GM21423 (cell line): Measurements from ENCODE around the gene KCNMB2.

Source experiments
- ATAC-seq: cut with Tn5 transposase; IDR thresholded peaks from one replicate; pipeline ENCODE4 v1.9.1; 2021; ENCODE audit warnings: mild to moderate bottlenecking, moderate library complexity; ENCODE audit not compliant: unreplicated experiment

The KCNMB2 gene

DNA sequence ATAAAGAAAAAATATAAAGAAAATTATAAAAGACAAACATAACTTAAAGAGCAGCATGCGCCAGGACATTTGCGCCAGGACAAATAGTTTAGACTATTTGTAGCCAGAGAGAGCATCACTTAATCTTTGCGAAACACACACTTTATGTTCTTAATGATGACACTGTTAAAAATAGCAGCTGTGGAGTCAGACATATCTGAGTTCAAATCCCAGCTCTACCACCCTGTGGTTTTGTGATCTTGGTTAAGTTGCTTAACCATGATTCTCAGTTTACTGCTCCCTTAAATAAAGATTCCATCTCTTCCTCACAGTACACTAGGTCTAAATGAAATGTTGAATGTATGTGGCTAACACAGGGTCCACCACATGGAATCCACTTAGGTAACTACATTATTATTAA is 31.4 kb downstream of the KCNMB2 start:
- ATAC-seq = no peak

DNA sequence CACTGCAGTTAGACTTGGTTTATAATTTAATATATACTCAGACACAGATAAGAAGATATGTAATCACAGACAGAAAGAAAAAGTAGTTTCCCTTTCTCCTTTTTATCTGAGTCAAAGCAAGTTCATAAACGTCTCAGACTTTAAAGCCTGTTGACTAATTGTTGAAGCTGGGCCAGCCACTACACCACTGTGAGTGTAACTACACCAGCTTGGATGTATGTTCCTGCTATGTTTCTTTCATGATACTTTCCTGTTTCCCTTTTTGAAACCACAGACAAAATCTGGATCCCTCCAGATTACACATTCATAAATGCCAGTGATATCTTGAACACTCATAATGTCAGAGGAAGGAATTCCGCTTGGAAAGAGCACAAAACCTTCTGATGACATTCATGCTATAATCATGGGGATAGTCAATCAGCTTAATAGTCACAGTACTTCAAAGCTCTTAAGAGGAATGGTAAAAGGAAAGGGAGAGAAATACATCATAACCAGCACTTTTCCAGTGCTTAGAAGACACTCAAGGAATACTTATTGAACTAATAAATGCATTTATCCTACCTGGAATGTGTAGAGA is 32.0 kb downstream of the KCNMB2 start:
- ATAC-seq = no peak

GRCh38 chr3:178568911-178569310 is 32.7 kb downstream of the KCNMB2 start:
- no peak for ATAC-seq

DNA sequence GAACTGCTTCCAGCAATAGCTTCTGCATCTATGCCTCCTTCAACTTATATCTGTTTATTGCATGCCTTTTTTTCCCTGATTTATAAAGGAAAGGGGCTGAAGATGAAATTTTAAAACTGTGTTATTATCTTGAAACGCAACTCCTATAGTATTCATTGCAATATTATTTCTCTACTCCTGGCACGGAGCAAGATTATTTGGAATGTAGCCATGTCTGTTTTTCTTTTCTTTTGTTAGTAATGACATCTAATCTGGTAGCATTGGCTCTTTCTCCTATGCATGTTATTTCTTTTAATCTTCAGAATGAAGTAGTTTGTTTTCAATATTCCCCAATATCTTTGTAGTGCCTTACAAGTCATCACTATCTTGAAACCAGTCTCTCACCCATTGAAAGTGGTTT is 33.6 kb downstream of the KCNMB2 start:
- ATAC-seq = no peak

GRCh38 chr3:178583963-178584575 is 47.8 kb downstream of the KCNMB2 start:
- no peak for ATAC-seq

- no peak for ATAC-seq
These were observed 48.6 kb downstream of the KCNMB2 start for GRCh38 chr3:178584722-178585380.

GRCh38 chr3:178585454-178585853 is 49.2 kb downstream of the KCNMB2 start:
- ATAC-seq = no peak

DNA sequence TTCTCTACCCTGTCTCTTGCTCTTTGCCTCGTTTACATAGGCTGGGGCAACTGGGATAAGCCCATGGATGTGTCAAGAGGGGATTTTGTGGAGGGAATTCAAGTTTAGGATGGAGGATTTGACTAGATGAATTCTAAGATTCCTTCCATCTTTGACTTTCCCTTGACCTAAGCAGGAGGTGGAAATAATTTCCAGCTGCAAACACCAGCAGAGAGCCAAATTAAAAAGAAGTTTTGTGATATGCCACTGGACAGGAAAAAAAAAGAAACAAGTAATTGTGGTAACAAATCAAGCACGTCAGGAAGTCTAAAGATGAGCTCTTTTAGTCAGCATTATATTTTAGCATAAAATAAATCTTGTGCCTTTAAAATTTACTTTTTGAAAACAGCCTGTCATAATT is 49.8 kb downstream of the KCNMB2 start:
- ATAC-seq = no peak

GRCh38 chr3:178588628-178589027 is 52.4 kb downstream of the KCNMB2 start:
- ATAC-seq = no peak

DNA sequence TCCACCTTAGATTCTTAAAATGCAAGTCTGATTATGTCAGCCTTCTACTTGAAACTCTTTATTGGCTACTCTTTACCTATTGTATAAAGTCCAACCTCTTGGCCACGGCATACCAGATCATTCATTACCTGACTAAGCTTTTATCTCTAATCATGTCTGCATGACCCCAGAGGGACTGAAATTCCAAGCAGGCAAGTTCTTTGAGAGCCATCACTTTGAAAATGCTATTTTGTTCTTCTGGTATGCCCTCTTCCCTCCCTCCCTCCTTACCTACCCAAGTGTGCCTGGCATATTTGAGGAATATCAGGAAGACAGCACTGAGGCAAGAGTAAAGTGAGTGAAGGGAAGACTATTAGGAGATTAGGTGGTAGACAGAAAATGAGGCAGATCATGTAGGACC is 57.5 kb downstream of the KCNMB2 start:
- no peak for ATAC-seq

GRCh38 chr3:178597371-178597770 is 61.1 kb downstream of the KCNMB2 start:
- ATAC-seq = no peak

GRCh38 chr3:178602856-178603255 is 66.6 kb downstream of the KCNMB2 start:
- no peak for ATAC-seq

DNA sequence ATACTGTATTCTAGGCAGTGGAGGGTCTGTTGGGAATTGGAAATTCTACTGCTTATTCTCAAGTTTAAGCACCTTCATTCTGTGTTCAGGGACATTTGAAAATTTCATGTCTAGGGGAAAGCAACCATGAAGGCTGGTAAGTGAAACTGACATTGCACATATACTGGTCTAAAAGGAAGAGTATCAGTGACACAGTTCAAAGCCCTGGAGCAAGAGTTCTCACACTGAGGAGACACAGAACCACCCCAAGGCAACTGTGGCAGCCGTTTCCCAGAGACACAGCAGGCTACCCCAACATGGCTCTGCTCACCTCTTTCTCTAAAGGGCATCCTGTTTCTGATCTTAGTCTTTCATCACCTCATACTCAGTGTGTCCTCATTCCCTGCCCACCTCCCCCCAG is 67.5 kb downstream of the KCNMB2 start:
- no peak for ATAC-seq

DNA sequence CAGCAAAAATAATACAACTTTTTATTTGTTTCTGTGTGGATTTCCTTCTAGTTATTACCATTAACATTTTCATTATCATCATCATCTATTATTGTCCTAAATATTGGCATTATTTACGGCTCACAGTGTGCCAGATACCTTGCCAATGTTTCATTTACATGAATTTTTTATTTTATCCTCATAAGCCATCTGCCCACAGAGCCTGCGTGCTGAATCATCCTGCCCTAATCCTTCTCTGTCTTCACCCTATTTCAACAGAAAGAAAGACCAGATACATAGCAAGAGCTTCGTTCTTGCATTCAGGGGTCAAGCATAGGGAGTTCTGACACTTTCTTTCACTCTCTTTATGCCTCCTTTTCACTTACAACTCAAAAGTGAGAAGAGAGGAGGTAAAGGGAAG is 82.0 kb downstream of the KCNMB2 start:
- ATAC-seq = no peak

- no peak for ATAC-seq
These were observed 82.7 kb downstream of the KCNMB2 start for GRCh38 chr3:178618896-178619295.

DNA sequence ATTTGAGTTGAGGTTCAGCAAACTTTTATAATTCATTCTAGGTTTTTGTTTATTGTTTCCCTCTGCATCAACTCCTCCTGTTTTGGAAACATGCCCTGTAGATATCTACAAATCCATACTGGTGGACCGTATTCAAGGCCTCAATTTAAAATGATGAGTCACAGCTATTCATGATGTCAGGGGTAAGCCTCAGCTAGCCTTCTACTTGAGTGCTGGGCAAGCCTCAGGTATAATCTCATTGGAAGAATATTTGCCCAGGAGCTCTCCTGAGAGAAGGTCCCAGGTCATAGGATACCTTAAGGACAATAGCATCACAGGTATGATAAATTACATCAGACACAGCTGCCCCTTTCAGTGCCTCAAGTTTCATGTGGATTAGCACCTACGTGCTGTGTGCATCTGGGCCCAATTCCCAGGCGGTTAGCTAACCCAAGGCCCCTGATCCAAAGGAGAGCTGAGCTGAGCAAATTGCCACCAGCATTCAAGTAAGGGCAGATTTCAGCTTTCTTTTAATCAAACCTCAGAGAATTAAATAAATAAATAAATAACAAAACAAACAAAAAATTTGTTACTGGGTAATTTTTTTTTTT is 87.5 kb downstream of the KCNMB2 start:
- no peak for ATAC-seq

DNA sequence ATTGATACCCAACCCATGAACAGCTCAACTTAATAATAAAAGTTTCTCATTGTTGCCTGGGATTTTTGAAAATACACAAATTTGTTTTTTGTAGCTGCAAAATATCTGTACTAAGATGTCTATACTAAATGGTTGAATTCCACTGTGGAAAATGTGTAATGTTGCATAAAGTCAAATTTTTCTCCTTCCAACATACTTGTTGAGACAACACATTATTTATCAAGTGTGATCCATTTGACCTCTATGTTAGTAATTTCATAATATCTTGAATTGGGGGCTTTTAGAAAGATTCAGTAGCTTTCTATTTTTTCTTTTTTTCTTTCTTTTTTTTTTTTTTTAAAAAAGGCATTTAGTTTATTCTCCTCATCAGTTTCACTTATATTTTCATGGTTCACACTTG is 88.0 kb downstream of the KCNMB2 start:
- no peak for ATAC-seq

DNA sequence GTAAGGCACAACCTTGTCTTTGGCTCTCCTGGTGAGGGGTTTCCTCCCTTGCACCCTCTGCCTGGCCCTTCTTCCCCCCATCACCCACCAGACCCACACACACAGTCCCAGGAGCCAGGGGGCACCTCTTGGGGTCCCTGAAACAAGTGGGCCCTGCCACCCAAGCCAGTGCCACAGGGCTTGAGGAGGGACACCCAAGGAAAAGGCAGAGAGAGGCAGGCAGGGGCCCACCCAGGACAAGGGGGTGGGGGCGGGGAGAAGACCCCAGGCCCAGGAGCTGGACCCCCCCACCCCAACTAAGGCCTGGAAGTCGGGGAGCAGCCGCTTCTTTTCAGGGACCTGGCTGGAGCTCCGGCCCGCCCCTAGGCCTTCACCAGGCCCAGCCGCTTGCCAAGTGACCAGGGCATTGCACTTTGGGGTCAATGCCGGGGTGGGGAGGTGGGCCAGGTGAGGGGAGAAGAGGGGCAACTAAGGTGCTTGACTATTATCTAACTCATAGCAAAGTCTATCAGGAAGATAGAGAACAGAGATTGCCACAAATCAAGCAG is 88.9 kb downstream of the KCNMB2 start:
- no peak for ATAC-seq

DNA sequence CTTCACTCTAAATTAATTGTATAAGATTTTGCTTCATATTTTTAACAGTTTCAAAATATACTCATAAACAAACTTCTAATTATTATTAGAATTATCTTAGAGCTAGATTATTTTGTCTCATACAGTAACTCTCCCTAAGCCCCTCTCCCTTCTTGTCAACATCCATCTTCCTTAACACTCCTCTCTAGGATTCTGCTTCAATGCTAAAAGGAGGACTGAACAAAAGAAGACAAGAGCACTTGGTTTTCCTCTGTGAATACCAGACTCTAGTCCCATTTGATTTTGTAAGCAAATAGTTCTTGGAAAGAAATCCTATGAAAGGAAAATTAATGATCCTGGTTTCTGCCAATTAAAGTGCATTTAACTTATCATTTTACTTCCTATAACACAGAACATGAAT is 91.8 kb downstream of the KCNMB2 start:
- ATAC-seq = no peak

DNA sequence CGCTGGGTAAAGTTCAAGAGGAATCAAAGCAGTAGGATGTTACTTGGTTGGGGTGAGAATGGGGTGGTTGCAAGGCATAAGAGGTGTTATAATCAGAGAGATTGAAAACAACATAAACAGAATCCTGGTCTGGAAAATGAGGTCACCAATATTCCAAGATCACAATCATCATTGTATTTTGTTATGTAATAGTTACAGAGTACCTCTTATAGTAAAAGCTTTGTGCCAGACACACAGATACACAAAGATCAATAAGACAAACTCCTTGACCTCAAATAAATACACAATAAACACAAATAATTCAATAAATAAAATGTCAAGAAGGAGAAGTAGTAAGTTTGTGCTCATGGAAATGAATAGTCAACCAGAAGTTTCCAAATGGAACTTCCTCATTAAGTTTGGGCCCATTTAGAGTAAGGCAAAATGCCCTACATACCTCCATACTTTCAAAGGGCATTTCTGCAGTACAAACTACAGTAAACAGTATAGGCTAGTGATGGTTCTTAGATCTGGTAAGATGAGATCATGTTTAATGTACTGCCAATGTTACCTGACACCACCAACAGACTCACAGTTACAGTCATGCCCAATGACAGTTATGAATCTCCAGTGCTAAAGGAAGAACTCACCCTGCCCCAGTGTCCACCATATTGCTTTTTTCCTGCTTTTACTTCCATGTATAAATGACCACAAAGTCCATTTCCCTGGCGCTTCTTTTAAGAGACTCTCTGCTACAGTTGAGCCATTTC is 93.4 kb downstream of the KCNMB2 start:
- no peak for ATAC-seq

- ATAC-seq = no peak
These were observed 95.7 kb downstream of the KCNMB2 start for GRCh38 chr3:178631950-178632349.
